Endothelial cell of umbilical vein (primary cell): ENCODE measurements around the gene KIF26B. TPM values are rescaled to one million over a fixed set of nuclear protein-coding genes. Genes with fewer than 3 reads are reported as not detected.

ENCODE experiments used
- BruUV-seq: library from RNA; stranded (reverse); fragments of 400-500 nt; replicated peaks from 2 replicates; lab custom pipeline; 2021; lab: Mats Ljungman, UMichigan
- CTCF ChIA-PET: fragments of 300-600, 350-600 bp; sonication (Branson Sonifier 250); formaldehyde crosslinking; loops from one replicate; lab custom pipeline; 2021; ENCODE audit warnings: antibody characterized with exemption, inconsistent platforms; lab: Charles Lee
- POLR2A ChIA-PET: fragments of 300-600, 350-600 bp; sonication (Branson Sonifier 250); formaldehyde crosslinking; loops from one replicate; lab custom pipeline; 2021; ENCODE audit warnings: antibody characterized with exemption, inconsistent platforms; lab: Charles Lee
- DNase-seq: peaks from one replicate; pipeline ENCODE4 v3.0.0-alpha.2; 2011; ENCODE audit warnings: low read depth, low spot score
- FAIRE-seq: peaks from 2 replicates; lab custom pipeline; 2011; peaks lifted over from hg19 to GRCh38; lab: Jason Lieb, UNC
- H2AFZ ChIP-seq: 2 replicates; pipeline ENCODE4 v1.6.0; 2012; ENCODE audit warnings: low read depth, low read length, control low read depth, inconsistent platforms
- H3K27ac ChIP-seq: 2 replicates; pipeline ENCODE4 v1.5.1; 2011; ENCODE audit warnings: low read depth, mild to moderate bottlenecking, control low read depth, low read length, moderate library complexity; ENCODE audit not compliant: insufficient read depth
- H3K27me3 ChIP-seq, 2 experiments: 2 replicates each; pipeline versions ENCODE4 v1.6.0 to v1.6.1; 2011; ENCODE audit warnings: low read length in 2 of 2, mixed read lengths in 1 of 2; ENCODE audit not compliant: control insufficient read depth in 2 of 2, insufficient read depth in 2 of 2
- H3K36me3 ChIP-seq, 2 experiments: 2 replicates in 1 of 2; 3 replicates in 1 of 2; pipeline ENCODE4 v1.5.1; 2011; ENCODE audit warnings: low read length in 2 of 2, mild to moderate bottlenecking in 1 of 2, moderate library complexity in 1 of 2; ENCODE audit not compliant: control insufficient read depth in 2 of 2, insufficient read depth in 2 of 2; ENCODE audit errors: extremely low read depth in 1 of 2
- H3K4me1 ChIP-seq: 3 replicates; pipeline ENCODE4 v1.5.1; 2011; ENCODE audit warnings: mild to moderate bottlenecking, low read length; ENCODE audit not compliant: control insufficient read depth, insufficient read depth; ENCODE audit errors: extremely low read depth
- H3K4me2 ChIP-seq: 2 replicates; pipeline ENCODE4 v1.6.1; 2011; ENCODE audit warnings: low read length, control low read depth, mixed read lengths; ENCODE audit not compliant: insufficient read depth
- H3K4me3 ChIP-seq, 3 experiments: fragments of 200-600 bp in 1 of 3; sonication (generic), shearing (Covaris generic) in 1 of 3; replicated peaks in 1 of 3; 2 replicates each; pipeline ENCODE4 v1.5.1; 2011 to 2016; ENCODE audit warnings: control low read depth in 3 of 3, low read length in 3 of 3, mild to moderate bottlenecking in 2 of 3, inconsistent platforms in 1 of 3, low read depth in 1 of 3, moderate library complexity in 1 of 3; ENCODE audit not compliant: insufficient read depth in 1 of 3
- H3K79me2 ChIP-seq: 2 replicates; pipeline ENCODE4 v1.6.0; 2012; ENCODE audit warnings: low read length, inconsistent platforms; ENCODE audit not compliant: control insufficient read depth, insufficient read depth
- H3K9ac ChIP-seq: replicated peaks from 2 replicates; pipeline ENCODE3; 2011; ENCODE audit warnings: low read length, control low read depth; ENCODE audit not compliant: insufficient read depth; ENCODE audit errors: extremely low read depth
- H3K9me1 ChIP-seq: replicated peaks from 3 replicates; pipeline ENCODE4 v1.6.0; 2011; ENCODE audit warnings: mild to moderate bottlenecking, low read length; ENCODE audit not compliant: control insufficient read depth, insufficient read depth; ENCODE audit errors: extremely low read depth
- H3K9me3 ChIP-seq: replicated peaks from 2 replicates; pipeline ENCODE4 v1.5.1; 2012; ENCODE audit warnings: low read length, inconsistent platforms; ENCODE audit not compliant: control insufficient read depth, insufficient read depth
- H4K20me1 ChIP-seq: replicated peaks from 2 replicates; pipeline ENCODE3; 2011; ENCODE audit warnings: mild to moderate bottlenecking, low read length; ENCODE audit not compliant: control insufficient read depth, insufficient read depth; ENCODE audit errors: extremely low read depth
- EZH2 ChIP-seq: IDR thresholded peaks from 2 replicates; pipeline ENCODE4 v1.6.1; 2012; ENCODE audit warnings: borderline replicate concordance, low read depth, mild to moderate bottlenecking, moderate library complexity, low read length, inconsistent platforms; ENCODE audit not compliant: severe bottlenecking
- FOS ChIP-seq: IDR thresholded peaks from 2 replicates; pipeline ENCODE4 v1.6.1; 2011; ENCODE audit warnings: mild to moderate bottlenecking, low read length, moderate library complexity, borderline replicate concordance; ENCODE audit not compliant: insufficient read depth
- GATA2 ChIP-seq: IDR thresholded peaks from 2 replicates; pipeline ENCODE4 v1.7.0; 2011; ENCODE audit warnings: low read depth, mild to moderate bottlenecking, moderate library complexity, mixed read lengths, low read length; ENCODE audit not compliant: insufficient read length, insufficient read depth
- JUN ChIP-seq: IDR thresholded peaks from 2 replicates; pipeline ENCODE4 v1.6.1; 2011; ENCODE audit warnings: borderline replicate concordance, low read depth; ENCODE audit not compliant: insufficient read length, insufficient read depth
- MYC ChIP-seq: IDR thresholded peaks from one replicate; pipeline ENCODE4 v1.6.1; 2011; ENCODE audit warnings: mild to moderate bottlenecking, low read depth, low read length
- POLR2A ChIP-seq: IDR thresholded peaks from 2 replicates; pipeline ENCODE4 v1.6.1; 2012; ENCODE audit warnings: low read depth, mild to moderate bottlenecking, control low read depth, low read length
- POLR2AphosphoS5 ChIP-seq: IDR thresholded peaks from 2 replicates; pipeline ENCODE4 v1.6.1; 2012; ENCODE audit warnings: low read depth, mild to moderate bottlenecking, control low read depth, low read length, moderate library complexity; ENCODE audit not compliant: insufficient read depth
- dilution Hi-C: fragments of 300-500 bp; cut with MboI; formaldehyde crosslinking; loops from one replicate; pipeline ENCODE4 v1.15.0; 2019; ENCODE audit warnings: low sequenced_read_pairs; ENCODE audit not compliant: extremely low pct_ligation_motif_present
- intact Hi-C: fragments of 100-400 bp; cut with micrococcal nuclease; formaldehyde crosslinking; loops from one replicate; pipeline ENCODE4 v1.10.0; 2022
- polyA plus RNA-seq, 4 experiments: library from polyadenylated mRNA; depleted of rRNA in 3 of 4; stranded (reverse) in 3 of 4; unstranded in 1 of 4; fragments of >200 nt; gene quantifications; 2 replicates each; pipeline versions ENCODE4 v1.2.1 to v1.2.3, GENCODE V29; 2011 to 2012; ENCODE audit warnings: missing spikeins in 1 of 4
- total RNA-seq: library from RNA; stranded (reverse); gene quantifications from 2 replicates; pipeline ENCODE4 v1.2.3, GENCODE V29; 2021
- TF ChIP-seq, protein P1 (sequence below): IDR thresholded peaks from 2 replicates; pipeline ENCODE4 v1.6.1; 2011; ENCODE audit not compliant: insufficient read depth, insufficient read length
- TF ChIP-seq, protein P2 (sequence below), 2 donors: IDR thresholded peaks; 1 replicate in 1 of 2; 2 replicates in 1 of 2; pipeline ENCODE4 v1.5.1; 2011; ENCODE audit warnings: low read length in 2 of 2, mild to moderate bottlenecking in 2 of 2, moderate library complexity in 2 of 2, control low read depth in 1 of 2, inconsistent platforms in 1 of 2, low read depth in 1 of 2; ENCODE audit not compliant: insufficient read depth in 1 of 2; ENCODE audit errors: extremely low read depth in 1 of 2

Gene KIF26B
- total and polyA plus RNA-seq, 2 donors (not counting 3 experiments of a cell fraction or from before 2014, with no cell fraction given): 0.04 to 0.49 TPM

- Histone ChIP-seq H3K27me3 (no peaks in the 10 kb centered on the region), H3K4me3 (no peak overlapping the region), H4K20me1 (no peaks in the 10 kb centered on the region), H3K27ac (no peak overlapping the region), H3K9ac (no peak overlapping the region), H2AFZ (no peak overlapping the region), H3K9me3 (no peaks in the 10 kb centered on the region), H3K79me2 (no peaks in the 10 kb centered on the region), H3K4me1 (no peaks in the 10 kb centered on the region), H3K9me1 (no peaks in the 10 kb centered on the region), H3K36me3 (no peaks in the 10 kb centered on the region), H3K4me2 (no peak overlapping the region)
- no peak for FAIRE-seq
- intact Hi-C loops: no loop called here
- ChIA-PET CTCF (interaction anchor here (0.8 kb wide), 1 partner anchor 8 kb away, joined by 3 read pairs; no protein-coding TSS in a partner anchor), POLR2A (no interaction called here)
- no peak for DNase-seq
- BruUV-seq: no TSS peak
- TF ChIP-seq MYC: no peak
- TF ChIP-seq EZH2: no peak
- TF ChIP-seq POLR2A: no peak
- TF ChIP-seq, protein P1, sequence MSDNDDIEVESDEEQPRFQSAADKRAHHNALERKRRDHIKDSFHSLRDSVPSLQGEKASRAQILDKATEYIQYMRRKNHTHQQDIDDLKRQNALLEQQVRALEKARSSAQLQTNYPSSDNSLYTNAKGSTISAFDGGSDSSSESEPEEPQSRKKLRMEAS: no peak
- TF ChIP-seq GATA2: no peak
- dilution Hi-C loops: no loop called here
Observed at GRCh38 chr1:245648749-245649522, 494.2 kb downstream of the KIF26B start.

DNA sequence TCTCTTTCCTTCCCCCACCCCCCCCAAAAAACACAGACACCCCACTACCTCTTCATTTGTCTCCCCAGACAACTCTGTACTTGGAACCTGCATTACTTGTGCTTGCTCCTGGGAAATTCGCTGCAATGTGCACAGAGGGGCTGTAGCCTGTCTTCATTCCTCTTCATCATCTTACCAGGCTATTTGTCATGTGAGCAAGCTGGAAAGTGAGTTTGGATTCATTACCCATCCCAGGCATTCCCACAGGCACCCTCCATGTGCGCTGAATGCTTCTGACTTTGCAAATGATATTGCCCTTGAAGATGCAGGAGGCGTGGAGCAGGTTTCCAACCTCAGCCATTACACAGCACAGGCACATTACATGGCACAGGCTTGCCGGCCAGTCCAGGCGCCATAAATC, 494.9 kb downstream of the KIF26B start:
- Histone ChIP-seq H3K4me3 (no peak overlapping the region), H3K4me1 (no peaks in the 10 kb centered on the region), H3K4me2 (no peak overlapping the region), H3K9me1 (no peaks in the 10 kb centered on the region), H2AFZ (no peak overlapping the region), H3K79me2 (no peaks in the 10 kb centered on the region), H3K9ac (no peak overlapping the region), H4K20me1 (no peaks in the 10 kb centered on the region), H3K27me3 (no peaks in the 10 kb centered on the region), H3K36me3 (no peaks in the 10 kb centered on the region), H3K9me3 (no peaks in the 10 kb centered on the region), H3K27ac (no peak overlapping the region)
- dilution Hi-C loops (no loop called here), intact Hi-C loops (no loop called here)
- CTCF ChIA-PET: no interaction called here
- BruUV-seq: no TSS peak
- DNase-seq: no peak
- POLR2A ChIA-PET: no interaction called here
- TF ChIP-seq MYC: no peak
- TF ChIP-seq POLR2AphosphoS5: no peak
- no peak for TF ChIP-seq POLR2A
- TF ChIP-seq FOS: no peak
- TF ChIP-seq JUN: no peak
- TF ChIP-seq, protein P2, sequence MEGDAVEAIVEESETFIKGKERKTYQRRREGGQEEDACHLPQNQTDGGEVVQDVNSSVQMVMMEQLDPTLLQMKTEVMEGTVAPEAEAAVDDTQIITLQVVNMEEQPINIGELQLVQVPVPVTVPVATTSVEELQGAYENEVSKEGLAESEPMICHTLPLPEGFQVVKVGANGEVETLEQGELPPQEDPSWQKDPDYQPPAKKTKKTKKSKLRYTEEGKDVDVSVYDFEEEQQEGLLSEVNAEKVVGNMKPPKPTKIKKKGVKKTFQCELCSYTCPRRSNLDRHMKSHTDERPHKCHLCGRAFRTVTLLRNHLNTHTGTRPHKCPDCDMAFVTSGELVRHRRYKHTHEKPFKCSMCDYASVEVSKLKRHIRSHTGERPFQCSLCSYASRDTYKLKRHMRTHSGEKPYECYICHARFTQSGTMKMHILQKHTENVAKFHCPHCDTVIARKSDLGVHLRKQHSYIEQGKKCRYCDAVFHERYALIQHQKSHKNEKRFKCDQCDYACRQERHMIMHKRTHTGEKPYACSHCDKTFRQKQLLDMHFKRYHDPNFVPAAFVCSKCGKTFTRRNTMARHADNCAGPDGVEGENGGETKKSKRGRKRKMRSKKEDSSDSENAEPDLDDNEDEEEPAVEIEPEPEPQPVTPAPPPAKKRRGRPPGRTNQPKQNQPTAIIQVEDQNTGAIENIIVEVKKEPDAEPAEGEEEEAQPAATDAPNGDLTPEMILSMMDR (IDR thresholded peaks at IDR 0.05; ENCODE audit: extremely low read depth in 1 of 2, insufficient read depth in 1 of 2, low read depth in 1 of 2, low read length in 2 of 2): no peak
- no peak for TF ChIP-seq EZH2
- TF ChIP-seq GATA2: no peak
- TF ChIP-seq, protein P1: no peak
- no peak for FAIRE-seq
